Activated gamma-delta T cell treated with anti-CD3 and anti-CD28 coated beads, Interleukin-2, amount 50 U/mL, for 16 hours (primary cell): ENCODE results near the gene FGF3.

Experiments used
- DNase-seq: peaks from one replicate; pipeline ENCODE4 v3.0.0-alpha.2; 2020; ENCODE audit warnings: low read depth

FGF3 gene

GRCh38 chr11:69823641-69824265 is 4.5 kb upstream of the FGF3 start:
- DNase-seq = no peak

GRCh38 chr11:69822676-69823494 is 3.7 kb upstream of the FGF3 start:
- DNase-seq = no peak

GRCh38 chr11:69821511-69822040 is 2.4 kb upstream of the FGF3 start:
- DNase-seq = no peak

GRCh38 chr11:69820441-69820840 is 1.2 kb upstream of the FGF3 start:
- DNase-seq = no peak

DNA sequence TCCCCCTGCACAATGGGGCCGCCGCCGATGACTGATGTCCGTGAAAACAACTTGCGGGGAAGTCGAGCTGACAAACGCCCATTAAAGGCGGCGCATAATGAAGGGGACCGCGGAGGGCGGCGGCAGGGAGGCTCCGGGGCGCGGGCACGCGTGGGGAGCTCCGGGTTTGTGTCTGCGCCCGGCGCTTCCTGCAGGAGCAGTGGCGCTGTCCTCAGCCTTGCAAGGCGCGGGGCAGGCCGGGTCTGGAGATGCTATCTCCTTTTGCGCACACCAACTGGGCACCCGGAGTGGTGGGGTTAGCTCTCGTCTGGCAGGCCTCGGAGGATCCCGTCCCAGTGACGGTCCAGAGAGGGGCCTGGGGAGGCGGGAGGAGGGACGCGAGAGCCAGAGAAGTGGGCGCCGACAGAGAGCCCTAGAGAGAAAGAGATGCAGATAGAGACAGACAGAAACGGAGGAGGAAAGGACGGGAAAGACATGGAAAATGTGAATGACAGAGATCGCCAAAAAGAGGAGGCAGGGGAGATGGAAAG is 390 bp upstream of the FGF3 start:
- no peak for DNase-seq

DNA sequence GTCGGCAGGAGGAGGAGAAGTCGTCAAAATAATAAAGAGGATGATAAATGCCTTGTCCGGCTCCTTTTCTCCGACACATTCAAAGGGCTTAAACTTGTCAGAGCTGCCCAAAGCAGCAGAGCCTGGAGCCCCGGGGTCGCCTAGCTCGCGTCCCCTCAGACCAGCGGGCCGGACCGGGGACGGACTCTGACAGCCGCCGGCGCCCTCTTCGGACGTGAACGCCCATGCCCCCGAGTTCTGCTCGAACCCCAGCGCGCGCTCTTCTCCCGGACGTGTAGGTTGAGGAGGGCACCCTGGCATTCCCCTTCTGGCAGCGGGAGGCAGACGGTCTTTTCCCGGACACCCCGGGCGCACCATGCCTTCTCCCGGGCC is 999 bp downstream of the FGF3 start:
- no peak for DNase-seq

DNA sequence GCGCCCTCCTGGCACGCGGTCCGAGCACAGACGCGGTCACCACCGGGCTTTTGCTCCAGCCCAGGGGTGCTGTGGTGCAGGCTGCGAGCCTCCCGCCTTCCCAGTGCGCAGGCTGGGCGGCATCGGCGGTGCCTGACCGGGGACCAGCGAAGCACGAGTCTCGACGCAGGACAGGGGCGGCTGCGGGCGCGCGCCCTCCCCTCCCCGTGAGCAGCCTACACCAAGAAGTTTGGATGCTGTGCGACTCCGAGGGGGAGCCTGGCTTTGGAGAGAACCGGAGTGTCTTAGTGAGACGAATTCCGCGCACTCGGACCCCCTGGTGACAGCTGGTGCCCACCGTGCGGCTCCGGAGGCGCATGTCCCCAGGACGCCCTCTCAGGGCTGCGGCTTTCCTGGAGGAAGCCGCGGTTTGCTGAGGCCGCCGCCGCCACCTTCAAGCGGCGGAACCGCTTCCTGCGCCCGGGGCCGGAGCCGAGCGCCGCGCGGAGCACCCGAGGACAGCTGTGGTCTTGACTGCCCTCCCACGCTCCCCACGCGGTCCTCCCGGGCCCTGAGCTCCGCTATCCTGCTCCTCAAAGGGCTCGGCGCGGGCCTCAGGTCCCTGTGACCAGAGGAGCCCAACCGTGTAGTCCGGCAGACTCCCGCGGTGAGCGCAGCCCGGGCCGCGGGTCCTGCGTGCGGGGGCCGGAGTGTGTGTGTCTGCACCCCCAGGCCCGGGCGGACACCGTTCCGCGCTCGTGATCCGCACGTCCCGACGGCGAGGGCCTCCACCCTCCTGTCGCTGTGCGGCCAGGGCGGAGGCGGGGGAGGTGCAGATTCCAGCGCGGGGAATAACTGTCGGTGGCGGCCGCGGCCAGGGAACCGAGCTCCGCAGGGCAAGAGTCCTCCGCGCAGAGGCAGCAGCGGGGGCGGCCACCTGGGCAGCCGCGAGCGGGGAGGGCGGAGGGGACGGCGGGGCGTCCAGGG is 1.7 kb downstream of the FGF3 start:
- no peak for DNase-seq

DNA sequence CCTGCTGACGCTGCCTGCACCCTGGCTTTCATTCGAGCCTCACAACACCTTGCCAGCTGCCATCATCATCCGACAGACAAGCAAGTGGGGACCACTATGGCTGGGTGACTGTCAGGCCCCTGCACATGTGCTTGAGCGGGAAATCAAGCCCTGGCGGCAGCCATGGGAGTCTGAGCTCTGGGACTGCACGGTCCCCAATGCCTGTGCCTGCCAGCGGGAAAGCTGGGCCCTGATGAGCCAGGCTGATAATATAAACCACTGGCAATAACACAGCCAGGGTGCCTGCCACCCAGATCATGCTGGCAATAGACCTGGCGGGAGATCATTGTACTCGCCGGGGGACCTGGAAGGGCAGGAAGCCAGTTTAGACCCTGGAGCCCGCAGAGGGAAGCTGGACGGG is 2.5 kb downstream of the FGF3 start:
- no peak for DNase-seq

GRCh38 chr11:69815973-69816372 is 3.2 kb downstream of the FGF3 start:
- DNase-seq = no peak

GRCh38 chr11:69814902-69815301 is 4.3 kb downstream of the FGF3 start:
- no peak for DNase-seq

- no peak for DNase-seq
These were observed 4.8 kb downstream of the FGF3 start for GRCh38 chr11:69814411-69814810.

DNA sequence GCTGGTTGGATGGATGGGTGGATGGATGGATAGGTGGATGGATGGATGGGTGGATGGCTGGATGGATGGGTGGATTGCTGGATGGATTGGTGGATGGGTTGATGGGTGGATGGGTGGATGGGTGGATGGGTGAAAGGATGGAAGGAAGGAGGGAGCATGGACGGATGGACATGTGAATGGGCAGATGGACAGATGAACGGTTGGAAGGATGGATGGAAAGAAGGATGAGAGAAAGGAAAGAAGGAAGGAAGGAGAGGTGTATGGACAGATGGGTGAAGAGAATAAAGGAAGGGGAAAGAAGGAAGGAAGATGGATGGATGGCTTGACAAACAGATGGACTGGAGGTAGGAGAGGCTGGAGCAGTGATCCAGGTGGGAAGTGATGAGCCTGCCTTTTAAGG is 5.4 kb downstream of the FGF3 start:
- DNase-seq = no peak

DNA sequence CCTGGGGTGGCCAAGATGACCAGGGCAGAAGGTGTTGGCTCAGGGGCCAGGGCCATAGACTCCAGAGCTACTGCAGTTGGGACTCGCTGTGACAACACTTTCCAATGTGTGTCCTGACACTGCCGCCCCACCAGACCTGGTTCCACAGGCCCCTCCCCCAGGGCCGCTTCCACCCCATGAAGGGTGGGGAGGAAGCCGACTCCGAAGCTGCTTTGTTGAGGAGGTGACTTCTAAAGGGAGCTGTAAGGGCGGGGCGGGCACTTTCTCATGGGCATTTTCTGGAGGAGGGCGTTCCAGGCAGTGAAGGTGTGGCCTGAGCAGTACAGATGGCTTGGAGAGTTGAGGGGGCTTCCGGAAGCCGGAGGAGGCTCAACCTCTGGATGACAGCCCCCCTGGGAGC is 6.3 kb downstream of the FGF3 start:
- DNase-seq = no peak

DNA sequence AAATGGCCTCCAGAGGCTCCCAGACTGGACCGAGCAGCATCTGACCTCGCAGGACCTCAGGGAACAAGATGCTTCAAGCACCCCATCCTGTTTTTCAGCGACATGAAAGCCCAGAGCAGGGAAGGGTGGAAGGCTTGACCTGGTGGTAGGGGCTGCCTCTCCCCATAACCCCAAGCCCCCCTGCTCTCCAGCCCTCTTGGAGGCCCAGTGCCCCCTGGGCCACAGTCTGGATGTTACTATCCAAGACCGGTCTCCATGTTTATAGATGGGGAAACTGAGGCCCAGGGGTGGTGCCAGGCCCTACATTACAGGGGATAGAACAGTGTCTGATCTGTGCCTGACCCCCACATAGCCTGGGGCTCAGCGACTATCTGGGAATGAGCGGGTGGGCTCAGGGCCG is 7.0 kb downstream of the FGF3 start:
- DNase-seq = no peak

DNA sequence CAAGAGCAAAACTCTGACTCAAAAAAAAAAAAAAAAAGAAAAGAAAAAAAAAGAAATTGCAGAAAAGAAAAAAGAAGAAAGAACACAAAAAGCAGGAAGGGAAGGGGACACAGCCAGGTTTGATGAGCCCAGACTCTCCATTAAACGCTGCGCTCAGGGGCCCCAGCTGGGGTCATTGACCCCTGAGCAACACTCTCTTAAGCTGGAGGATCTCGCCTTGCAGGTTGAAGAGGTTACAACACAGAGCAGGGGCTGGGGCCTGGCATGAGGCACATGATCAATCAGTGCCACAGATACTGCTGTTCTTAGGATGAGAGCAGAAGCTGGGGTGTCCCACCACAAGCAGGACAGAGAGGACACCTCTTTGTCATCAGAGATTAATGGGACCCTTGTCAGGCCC is 7.8 kb downstream of the FGF3 start:
- DNase-seq = no peak

GRCh38 chr11:69810289-69811118 is 8.7 kb downstream of the FGF3 start:
- DNase-seq = no peak

GRCh38 chr11:69808667-69809086 is 10.5 kb downstream of the FGF3 start:
- no peak for DNase-seq

- DNase-seq = no peak
These were observed 12.0 kb downstream of the FGF3 start for GRCh38 chr11:69807106-69807815.

DNA sequence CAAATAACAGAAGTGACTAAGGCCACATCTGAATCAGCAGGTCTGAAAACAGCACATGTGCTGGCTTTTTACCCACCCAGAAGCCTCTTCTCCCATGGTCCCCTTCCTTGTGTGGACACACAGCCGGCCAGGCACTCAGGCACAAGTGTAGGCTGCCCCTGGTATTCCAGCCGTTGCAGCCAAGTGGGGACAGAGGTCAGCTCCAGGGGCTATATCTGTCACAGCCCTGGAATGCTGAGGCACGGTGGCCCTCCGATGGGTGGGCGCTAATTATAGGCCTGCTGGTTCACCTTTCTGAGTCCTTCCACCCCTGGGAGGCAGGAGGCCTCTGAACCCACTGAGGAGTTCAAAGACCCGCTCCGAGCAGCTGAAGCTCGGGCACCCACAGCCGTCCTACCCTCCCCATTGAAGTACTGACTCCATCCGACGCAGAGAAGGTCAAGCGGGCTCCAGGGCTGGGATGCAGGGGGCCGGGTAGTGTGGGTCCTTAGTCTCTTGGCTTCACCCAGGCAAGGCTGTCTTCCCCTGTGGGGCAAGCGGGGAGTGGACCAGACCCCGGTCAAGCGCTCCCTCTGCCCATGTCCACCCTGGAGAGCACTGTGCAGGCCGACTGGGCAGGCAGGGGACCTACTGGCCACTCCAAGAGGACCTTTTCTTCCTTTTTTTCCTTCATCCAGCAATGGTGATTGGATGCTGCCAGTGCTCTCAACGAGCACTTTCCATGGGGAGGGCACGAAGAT is 14.3 kb downstream of the FGF3 start:
- no peak for DNase-seq
